Osteoblast (primary cell): ENCODE measurements around the gene TEX29. TPM values are rescaled to one million over a fixed set of nuclear protein-coding genes. Genes with fewer than 3 reads are reported as not detected.

Experiments
- DNase-seq: peaks from one replicate; pipeline ENCODE4 v3.0.0; 2011; ENCODE audit warnings: low spot score, mixed read lengths; ENCODE audit not compliant: insufficient read length; ENCODE audit errors: missing footprints
- H2AFZ ChIP-seq: 2 replicates; pipeline ENCODE4 v1.6.0; 2011; ENCODE audit warnings: mild to moderate bottlenecking, low read length
- H3K27ac ChIP-seq: 2 replicates; pipeline ENCODE4 v1.5.1; 2011; ENCODE audit warnings: mild to moderate bottlenecking, low read depth, low read length, moderate library complexity
- H3K27me3 ChIP-seq: 2 replicates; pipeline ENCODE4 v1.6.0; 2012; ENCODE audit warnings: mild to moderate bottlenecking, control low read depth, inconsistent platforms, low read length, moderate library complexity; ENCODE audit not compliant: insufficient read depth
- H3K36me3 ChIP-seq: 2 replicates; pipeline ENCODE4 v1.5.1; 2011; ENCODE audit warnings: mild to moderate bottlenecking, low read length, control low read depth, moderate library complexity; ENCODE audit not compliant: insufficient read depth
- H3K4me1 ChIP-seq: 2 replicates; pipeline ENCODE4 v1.5.1; 2011; ENCODE audit warnings: mild to moderate bottlenecking, low read length, control low read depth, moderate library complexity; ENCODE audit not compliant: insufficient read depth
- H3K4me2 ChIP-seq: 2 replicates; pipeline ENCODE4 v1.6.0; 2011; ENCODE audit warnings: mild to moderate bottlenecking, low read length; ENCODE audit not compliant: insufficient read depth
- H3K4me3 ChIP-seq: fragments of 200-600 bp; sonication (generic); 3 replicates; pipeline ENCODE4 v1.5.1; 2012; ENCODE audit warnings: mild to moderate bottlenecking, low read length, inconsistent platforms; ENCODE audit not compliant: insufficient read depth
- H3K79me2 ChIP-seq: 2 replicates; pipeline ENCODE4 v1.6.0; 2012; ENCODE audit warnings: mild to moderate bottlenecking, low read length, control low read depth, inconsistent platforms; ENCODE audit not compliant: insufficient read depth
- H3K9me3 ChIP-seq: 2 replicates; pipeline ENCODE4 v1.5.1; 2011; ENCODE audit warnings: low read depth, low read length, control low read depth
- H4K20me1 ChIP-seq: 2 replicates; pipeline ENCODE4 v1.6.0; 2012; ENCODE audit warnings: mild to moderate bottlenecking, low read length, control low read depth; ENCODE audit not compliant: insufficient read depth
- total RNA-seq: library from RNA; depleted of rRNA; stranded (reverse); fragments of >200 nt; gene quantifications from 2 replicates; pipeline ENCODE4 v1.2.3, GENCODE V29; 2012
- TF ChIP-seq, protein P1 (sequence below): IDR thresholded peaks from 2 replicates; pipeline ENCODE4 v1.5.1; 2011; ENCODE audit warnings: mild to moderate bottlenecking, low read depth, low read length, moderate library complexity; ENCODE audit errors: extremely low read depth

TEX29 gene
- total RNA-seq, 1 donor = 0.36 TPM

DNA sequence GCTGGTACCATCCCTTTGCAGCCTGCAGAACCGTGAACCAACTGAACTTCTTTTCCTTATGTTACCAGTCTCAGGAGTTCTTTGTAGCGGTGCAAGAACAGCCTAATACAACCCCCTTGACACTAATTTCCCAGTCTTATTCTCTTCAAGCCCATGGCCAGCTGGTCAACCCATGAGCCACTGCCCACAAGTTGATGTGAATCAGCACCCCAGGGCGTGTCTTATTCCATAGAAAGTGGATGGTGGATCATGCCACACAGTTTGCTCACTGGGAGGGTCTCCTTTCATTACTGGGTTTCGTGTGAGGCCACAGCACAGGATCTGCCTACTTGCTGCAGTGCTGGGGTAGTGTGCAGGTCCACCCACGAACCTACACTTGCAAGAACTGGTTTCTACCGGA lies 27.0 kb downstream of the TEX29 start:
- Histone ChIP-seq H3K27ac (no peak overlapping the region), H3K27me3 (no peaks in the 10 kb centered on the region)
- TF ChIP-seq, protein P1, sequence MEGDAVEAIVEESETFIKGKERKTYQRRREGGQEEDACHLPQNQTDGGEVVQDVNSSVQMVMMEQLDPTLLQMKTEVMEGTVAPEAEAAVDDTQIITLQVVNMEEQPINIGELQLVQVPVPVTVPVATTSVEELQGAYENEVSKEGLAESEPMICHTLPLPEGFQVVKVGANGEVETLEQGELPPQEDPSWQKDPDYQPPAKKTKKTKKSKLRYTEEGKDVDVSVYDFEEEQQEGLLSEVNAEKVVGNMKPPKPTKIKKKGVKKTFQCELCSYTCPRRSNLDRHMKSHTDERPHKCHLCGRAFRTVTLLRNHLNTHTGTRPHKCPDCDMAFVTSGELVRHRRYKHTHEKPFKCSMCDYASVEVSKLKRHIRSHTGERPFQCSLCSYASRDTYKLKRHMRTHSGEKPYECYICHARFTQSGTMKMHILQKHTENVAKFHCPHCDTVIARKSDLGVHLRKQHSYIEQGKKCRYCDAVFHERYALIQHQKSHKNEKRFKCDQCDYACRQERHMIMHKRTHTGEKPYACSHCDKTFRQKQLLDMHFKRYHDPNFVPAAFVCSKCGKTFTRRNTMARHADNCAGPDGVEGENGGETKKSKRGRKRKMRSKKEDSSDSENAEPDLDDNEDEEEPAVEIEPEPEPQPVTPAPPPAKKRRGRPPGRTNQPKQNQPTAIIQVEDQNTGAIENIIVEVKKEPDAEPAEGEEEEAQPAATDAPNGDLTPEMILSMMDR = no peak

DNA sequence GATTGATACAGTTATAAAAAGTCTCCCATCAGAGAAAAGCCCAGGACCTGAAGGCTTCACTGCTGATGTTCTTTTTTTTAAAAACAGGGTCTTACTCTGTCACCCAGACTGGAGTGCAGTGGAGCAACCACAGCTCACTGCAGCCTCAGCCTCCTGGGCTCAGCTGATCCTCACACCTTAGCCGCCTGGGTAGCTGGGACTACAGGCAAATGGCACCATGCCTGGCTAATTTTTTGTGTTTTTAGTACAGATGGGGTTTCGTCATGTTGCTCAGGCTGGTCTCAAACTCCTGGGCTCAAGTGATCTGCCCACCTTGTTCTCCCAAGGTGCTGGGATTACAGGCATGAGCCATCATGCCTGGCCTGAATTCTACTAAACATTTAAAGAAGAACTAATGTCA lies 33.1 kb downstream of the TEX29 start:
- Histone ChIP-seq H3K4me1 (no peaks in the 10 kb centered on the region), H3K27me3 (no peaks in the 10 kb centered on the region), H2AFZ (no peak overlapping the region), H3K27ac (no peak overlapping the region), H4K20me1 (no peaks in the 10 kb centered on the region), H3K36me3 (no peaks in the 10 kb centered on the region), H3K9me3 (no peaks in the 10 kb centered on the region), H3K79me2 (no peaks in the 10 kb centered on the region), H3K4me2 (no peak overlapping the region), H3K4me3 (no peak overlapping the region)
- TF ChIP-seq, protein P1 = no peak
- no peak for DNase-seq

More for the DNA sequence above, 27.0 kb downstream of the TEX29 start:
- DNase-seq = no peak
- Histone ChIP-seq H3K4me1 (no peaks in the 10 kb centered on the region), H3K9me3 (no peaks in the 10 kb centered on the region), H2AFZ (no peak overlapping the region), H3K79me2 (no peaks in the 10 kb centered on the region), H3K4me3 (no peak overlapping the region), H3K4me2 (no peak overlapping the region), H3K36me3 (no peaks in the 10 kb centered on the region), H4K20me1 (no peaks in the 10 kb centered on the region)

DNA sequence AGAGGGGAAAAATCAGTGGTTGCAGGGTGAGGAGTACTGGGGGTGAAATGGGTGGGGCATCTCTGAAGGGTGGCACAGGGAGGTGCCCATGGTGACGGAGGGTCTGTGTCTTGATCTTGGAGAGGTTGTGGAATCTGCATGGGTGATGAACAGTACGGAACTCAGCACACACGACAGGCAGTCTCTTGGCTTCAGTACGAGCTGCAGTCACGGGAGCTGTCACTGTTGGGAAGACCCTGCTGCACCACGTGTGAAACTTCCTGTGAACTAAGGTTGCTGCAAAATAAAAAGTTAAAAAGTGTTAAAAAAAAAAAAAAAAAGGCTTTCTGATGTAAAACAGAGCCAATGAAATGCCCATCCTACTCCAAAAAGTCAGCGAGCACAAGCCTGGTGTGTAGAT lies 34.3 kb downstream of the TEX29 start:
- TF ChIP-seq, protein P1 = no peak

DNA sequence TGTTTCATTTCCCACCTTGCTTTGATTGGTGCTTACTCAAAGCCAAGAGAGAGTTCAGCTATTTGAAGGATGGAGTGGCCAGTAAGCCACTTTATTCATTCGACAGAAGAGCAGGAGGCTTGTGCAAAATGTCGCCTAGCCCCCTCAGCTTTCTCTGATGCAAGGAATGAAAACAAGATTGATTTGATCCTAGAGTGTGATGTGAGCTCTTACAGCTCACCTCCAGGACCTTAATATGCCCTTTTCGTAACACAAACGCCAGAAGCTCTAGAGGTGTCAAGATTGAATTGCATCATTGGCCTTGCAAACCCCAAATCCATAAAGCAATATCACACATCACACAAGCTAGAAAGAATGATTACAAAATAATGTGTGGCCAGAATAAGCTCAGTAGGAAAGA lies 36.4 kb downstream of the TEX29 start:
- Histone ChIP-seq H3K27me3 (no peaks in the 10 kb centered on the region), H3K79me2 (no peaks in the 10 kb centered on the region), H3K27ac (no peak overlapping the region), H2AFZ (no peak overlapping the region), H3K4me2 (no peak overlapping the region), H3K4me3 (no peak overlapping the region), H4K20me1 (no peaks in the 10 kb centered on the region), H3K4me1 (no peaks in the 10 kb centered on the region), H3K36me3 (no peaks in the 10 kb centered on the region), H3K9me3 (no peaks in the 10 kb centered on the region)
- TF ChIP-seq, protein P1 = no peak
- DNase-seq = no peak

More for the DNA sequence above, 34.3 kb downstream of the TEX29 start:
- Histone ChIP-seq H4K20me1 (no peaks in the 10 kb centered on the region), H3K36me3 (no peaks in the 10 kb centered on the region), H3K4me3 (no peak overlapping the region), H3K4me1 (no peaks in the 10 kb centered on the region), H3K27ac (no peak overlapping the region), H3K79me2 (no peaks in the 10 kb centered on the region), H3K4me2 (no peak overlapping the region), H3K9me3 (no peaks in the 10 kb centered on the region), H2AFZ (no peak overlapping the region), H3K27me3 (no peaks in the 10 kb centered on the region)
- DNase-seq = no peak
